C4-2B (cell line): ENCODE data around the gene EXOC6.

ENCODE experiments used
- ZFX ChIP-seq: fragments of 450-650 bp; IDR thresholded peaks from 2 replicates; pipeline ENCODE4 v1.6.1; 2017
- TF ChIP-seq, protein P1 (sequence below): fragments of 450-650 bp; conservative IDR thresholded peaks from 2 replicates; pipeline ENCODE4 v1.5.1; 2017; ENCODE audit warnings: mild to moderate bottlenecking

- TF ChIP-seq, protein P1, sequence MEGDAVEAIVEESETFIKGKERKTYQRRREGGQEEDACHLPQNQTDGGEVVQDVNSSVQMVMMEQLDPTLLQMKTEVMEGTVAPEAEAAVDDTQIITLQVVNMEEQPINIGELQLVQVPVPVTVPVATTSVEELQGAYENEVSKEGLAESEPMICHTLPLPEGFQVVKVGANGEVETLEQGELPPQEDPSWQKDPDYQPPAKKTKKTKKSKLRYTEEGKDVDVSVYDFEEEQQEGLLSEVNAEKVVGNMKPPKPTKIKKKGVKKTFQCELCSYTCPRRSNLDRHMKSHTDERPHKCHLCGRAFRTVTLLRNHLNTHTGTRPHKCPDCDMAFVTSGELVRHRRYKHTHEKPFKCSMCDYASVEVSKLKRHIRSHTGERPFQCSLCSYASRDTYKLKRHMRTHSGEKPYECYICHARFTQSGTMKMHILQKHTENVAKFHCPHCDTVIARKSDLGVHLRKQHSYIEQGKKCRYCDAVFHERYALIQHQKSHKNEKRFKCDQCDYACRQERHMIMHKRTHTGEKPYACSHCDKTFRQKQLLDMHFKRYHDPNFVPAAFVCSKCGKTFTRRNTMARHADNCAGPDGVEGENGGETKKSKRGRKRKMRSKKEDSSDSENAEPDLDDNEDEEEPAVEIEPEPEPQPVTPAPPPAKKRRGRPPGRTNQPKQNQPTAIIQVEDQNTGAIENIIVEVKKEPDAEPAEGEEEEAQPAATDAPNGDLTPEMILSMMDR = no peak
- TF ChIP-seq ZFX = no peak
Observed at GRCh38 chr10:92993699-92994272, 145.5 kb downstream of the EXOC6 start.
